Measurements from ENCODE around the gene PHF12.
"Not testable (repeated sequence)": the region's sequence is repeated elsewhere in the genome, so short reads cannot be mapped to it uniquely, and the experiment has no call there.

The PHF12 gene

GRCh38 chr17:28882154-28882895 lies 69.0 kb downstream of the PHF12 start:
- no peak for DNase-seq (ENCODE audit: low spot score)

DNA sequence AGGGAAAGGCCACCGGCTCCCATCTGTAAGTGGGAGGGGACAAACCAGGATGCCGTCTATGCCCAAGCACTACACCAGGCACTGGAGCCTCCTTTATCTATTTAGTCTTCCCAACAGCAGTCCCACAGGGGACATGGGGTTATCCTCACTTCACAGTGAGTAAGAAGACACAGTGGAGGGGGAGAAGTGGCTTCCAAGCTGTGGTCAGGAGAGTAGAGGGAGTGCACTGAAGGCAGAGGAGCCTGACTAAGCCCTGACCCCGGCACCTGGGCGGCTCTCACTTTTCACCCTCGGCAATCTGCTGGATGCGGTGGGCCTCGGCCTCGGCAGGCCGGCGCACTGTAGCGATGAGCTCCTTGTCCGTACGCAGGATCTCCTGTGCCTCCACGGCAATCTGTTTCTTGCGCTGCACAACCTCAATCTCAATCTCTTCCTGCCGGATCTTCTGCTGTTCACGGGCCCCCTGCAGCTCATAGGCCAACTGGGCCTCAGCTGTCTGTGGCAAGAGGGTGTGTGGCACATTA lies 69.7 kb downstream of the PHF12 start:
- DNase-seq (ENCODE audit: low spot score): no peak

DNA sequence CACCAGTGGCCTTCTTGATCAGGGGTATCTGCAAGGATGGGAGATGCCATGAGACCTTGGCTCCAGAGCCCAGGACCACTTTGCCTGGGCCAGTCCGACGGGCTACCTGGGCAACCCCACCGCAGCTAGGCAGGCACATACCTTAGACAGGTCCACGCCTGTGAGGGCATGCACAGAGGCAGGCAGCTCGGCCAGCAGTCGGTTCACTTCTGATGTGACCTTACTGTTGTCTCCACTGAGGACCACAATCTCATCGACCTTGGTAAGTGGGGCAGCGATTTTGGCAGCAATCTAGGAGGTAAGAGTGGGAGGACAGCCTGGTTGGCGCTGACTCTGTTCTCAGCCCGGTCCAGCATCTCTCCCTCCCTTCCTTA lies 70.8 kb downstream of the PHF12 start:
- DNase-seq (ENCODE audit: low spot score): no peak

- no peak for DNase-seq (ENCODE audit: low spot score)
These were observed 71.3 kb downstream of the PHF12 start for GRCh38 chr17:28879886-28880571.

DNA sequence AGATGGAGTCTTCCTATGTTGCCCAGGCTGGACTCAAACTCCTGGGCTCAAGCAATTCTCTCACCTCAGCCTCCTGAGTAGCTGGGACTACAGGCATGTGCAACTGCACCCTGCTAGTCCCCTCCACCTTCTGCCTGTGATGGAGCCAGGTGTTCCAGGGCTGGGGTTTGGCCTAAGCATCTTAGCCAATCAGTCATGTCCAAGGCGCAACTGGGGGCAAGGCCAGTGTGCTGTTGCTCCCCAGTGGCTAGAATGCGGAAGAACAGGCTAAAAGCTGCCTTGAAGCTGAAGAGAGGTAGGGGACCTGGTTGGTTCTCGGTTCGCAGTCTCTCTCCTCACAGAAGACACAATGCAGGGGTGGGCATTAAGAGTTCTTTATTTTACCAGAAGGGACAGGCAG lies 72.3 kb downstream of the PHF12 start:
- DNase-seq (ENCODE audit: low spot score): no peak

DNA sequence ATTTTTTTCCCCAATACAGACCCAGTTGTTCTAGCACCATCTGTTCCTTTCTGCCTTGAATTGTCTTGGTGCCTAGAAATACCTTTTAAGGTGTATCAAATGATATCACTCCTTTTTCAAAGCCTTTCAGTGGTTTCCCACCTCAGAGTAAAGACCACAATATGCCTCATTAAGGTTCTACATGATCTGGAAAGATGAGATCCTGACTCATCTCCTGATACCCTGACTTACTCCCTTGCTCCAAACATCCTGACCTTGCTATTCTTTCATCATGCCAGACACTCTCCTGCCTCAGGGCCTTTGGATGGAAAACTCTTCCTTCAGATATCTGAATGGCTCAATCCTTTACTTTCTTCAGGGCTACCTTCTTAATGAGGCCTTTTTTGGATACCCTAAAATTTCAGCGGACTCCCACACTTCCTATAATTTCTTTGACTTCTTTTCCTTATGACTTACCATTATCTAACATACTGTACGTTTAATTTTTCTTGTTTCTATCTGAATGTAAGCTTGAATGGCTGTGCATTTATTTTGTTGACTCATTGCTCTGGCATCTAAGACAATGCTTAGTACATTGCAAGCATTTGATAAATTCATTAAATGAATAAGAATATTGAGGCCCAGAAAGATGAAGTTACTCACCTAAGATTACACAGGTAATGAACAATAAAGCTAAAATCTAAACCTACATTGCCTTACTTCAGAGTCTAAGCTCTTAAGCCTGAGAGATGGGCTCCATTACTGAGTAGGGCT lies 73.0 kb downstream of the PHF12 start:
- no peak for DNase-seq (ENCODE audit: low spot score)

GRCh38 chr17:28877150-28877711 lies 74.1 kb downstream of the PHF12 start:
- DNase-seq (ENCODE audit: low spot score): not testable (repeated sequence)

- no peak for DNase-seq (ENCODE audit: low spot score)
These were observed 75.3 kb downstream of the PHF12 start for GRCh38 chr17:28875848-28876550.

DNA sequence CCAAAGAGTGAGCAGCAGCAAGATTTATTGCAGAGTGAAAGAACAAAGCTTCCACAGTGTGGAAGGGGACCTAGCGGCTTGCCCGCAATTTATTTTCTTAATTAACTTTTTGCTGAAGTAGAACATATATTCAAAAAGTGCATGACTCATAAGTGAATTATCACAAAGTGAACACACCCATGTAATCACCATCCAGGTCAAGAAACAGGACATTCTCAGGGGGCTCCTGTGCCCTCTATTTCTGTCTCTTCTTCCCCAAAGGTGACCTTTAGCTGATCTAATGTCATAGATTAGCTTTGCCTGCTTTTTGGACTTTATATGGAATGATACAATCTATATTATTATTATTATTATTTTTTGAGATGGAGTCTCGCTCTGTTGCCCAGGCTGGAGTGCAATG lies 76.6 kb downstream of the PHF12 start:
- no peak for DNase-seq (ENCODE audit: low spot score)

DNA sequence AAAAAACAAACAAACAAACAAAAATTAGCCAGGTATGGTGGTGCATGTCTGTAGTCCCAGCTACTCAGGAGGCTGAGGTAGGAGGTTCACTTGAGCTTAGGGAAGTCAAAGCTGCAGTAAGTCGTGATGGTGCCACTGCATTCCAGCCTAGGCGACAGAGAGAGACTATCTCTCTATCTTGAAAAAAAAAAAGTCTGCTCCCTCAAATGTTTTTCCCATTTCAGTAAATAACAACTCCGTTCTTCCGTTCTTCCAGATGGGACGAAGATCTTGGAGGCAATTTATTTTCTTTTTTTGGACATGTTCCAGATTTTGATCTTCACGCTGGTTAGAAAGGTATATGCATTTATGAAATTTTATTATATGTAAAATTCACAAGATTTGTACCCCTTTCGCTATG lies 77.5 kb downstream of the PHF12 start:
- no peak for DNase-seq (ENCODE audit: low spot score)

- no peak for DNase-seq (ENCODE audit: low spot score)
These were observed 80.2 kb downstream of the PHF12 start for GRCh38 chr17:28871056-28871579.

GRCh38 chr17:28867276-28867675 lies 84.0 kb downstream of the PHF12 start:
- no peak for DNase-seq (ENCODE audit: low spot score)

GRCh38 chr17:28865946-28866752 lies 85.2 kb downstream of the PHF12 start:
- DNase-seq (ENCODE audit: low spot score): no peak

- no peak for DNase-seq (ENCODE audit: low spot score)
These were observed 86.1 kb downstream of the PHF12 start for GRCh38 chr17:28864991-28865849.

GRCh38 chr17:28863953-28864352 lies 87.4 kb downstream of the PHF12 start:
- no peak for DNase-seq (ENCODE audit: low spot score)

DNA sequence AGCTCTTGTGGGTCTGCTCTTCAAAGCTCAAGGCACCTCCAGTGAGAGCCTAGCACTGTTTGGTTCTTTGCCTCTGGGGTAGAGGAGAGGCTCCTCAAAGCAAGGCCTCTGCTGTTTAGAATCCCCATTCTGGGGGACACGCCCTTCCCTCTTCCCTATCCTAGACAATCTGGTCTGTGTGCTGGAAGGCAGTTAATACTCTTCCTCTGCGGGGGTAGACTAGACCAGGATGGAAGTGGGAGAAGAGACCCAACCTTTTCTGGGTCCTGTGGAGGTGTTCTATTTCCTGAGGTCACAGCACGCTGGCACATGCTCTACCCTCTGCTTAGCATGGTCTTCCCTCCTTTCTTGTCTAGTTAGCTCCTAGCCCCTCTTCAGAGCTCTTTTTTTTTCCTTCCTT lies 88.8 kb downstream of the PHF12 start:
- no peak for DNase-seq (ENCODE audit: low spot score)

GRCh38 chr17:28861393-28862203 lies 89.7 kb downstream of the PHF12 start:
- DNase-seq (ENCODE audit: low spot score): no peak

GRCh38 chr17:28860363-28860808 lies 90.9 kb downstream of the PHF12 start:
- no peak for DNase-seq (ENCODE audit: low spot score)

All from Ammon's horn (tissue), 1 donor.